Fibroblast of lung (primary cell): ENCODE results near the gene GLOD5.

Experiments used
- CTCF ChIP-seq, 2 donors: IDR thresholded peaks in 1 of 2; conservative IDR thresholded peaks in 1 of 2; 1 replicate in 1 of 2; 2 replicates in 1 of 2; pipeline ENCODE4 v1.5.1; 2011 to 2012; ENCODE audit warnings: low read length in 2 of 2, control low read depth in 1 of 2, inconsistent platforms in 1 of 2, low read depth in 1 of 2, mild to moderate bottlenecking in 1 of 2
- EZH2 ChIP-seq: IDR thresholded peaks from 2 replicates; pipeline ENCODE4 v1.5.1; 2012; ENCODE audit warnings: low read length, control low read depth, mild to moderate bottlenecking; ENCODE audit errors: missing control alignments

GRCh38 chrX:48736878-48737212, 24.7 kb upstream of the GLOD5 start:
- TF ChIP-seq CTCF (conservative IDR thresholded peaks at IDR 0.05 in 1 of 2, IDR thresholded peaks at IDR 0.05 in 1 of 2; ENCODE audit: low read depth in 1 of 2, low read length in 2 of 2) (no peak), EZH2 (no peak)
